ENCODE measurements around the gene CIB1.

DNA sequence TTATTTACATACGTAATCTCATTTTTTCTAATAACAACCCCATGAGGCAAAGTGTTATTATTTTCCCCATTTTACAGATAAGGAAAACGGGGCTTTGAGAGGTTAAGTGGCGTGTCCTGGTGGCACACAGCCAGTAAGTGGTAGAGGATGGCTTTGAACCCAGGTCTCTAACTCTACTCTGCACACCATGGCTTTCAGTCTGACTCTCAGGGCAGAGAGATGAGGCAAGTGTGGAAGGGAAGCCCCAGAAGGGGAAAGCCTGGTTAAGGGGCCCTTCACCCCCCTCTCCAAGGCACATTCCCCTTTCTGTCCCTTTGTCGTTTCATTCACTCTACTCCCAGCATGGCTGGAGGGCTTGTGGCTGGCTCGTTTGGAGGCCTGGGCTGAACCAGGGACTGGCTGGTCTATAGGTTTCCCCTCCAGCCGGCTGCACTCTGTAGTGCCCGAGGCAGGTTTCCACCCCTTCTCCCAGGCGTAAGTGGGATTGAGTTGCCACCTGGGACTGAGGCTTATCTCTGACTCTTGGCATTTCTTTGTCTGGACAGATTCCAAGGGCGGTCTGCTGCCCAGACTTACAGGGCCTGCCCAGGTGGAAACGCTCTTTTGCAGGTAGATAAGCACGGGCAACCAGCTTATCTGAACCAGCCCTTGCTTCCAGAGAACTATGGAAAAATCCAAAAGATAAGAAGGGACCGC lies 20.5 kb downstream of the CIB1 start:
- TF ChIP-seq, protein P1, sequence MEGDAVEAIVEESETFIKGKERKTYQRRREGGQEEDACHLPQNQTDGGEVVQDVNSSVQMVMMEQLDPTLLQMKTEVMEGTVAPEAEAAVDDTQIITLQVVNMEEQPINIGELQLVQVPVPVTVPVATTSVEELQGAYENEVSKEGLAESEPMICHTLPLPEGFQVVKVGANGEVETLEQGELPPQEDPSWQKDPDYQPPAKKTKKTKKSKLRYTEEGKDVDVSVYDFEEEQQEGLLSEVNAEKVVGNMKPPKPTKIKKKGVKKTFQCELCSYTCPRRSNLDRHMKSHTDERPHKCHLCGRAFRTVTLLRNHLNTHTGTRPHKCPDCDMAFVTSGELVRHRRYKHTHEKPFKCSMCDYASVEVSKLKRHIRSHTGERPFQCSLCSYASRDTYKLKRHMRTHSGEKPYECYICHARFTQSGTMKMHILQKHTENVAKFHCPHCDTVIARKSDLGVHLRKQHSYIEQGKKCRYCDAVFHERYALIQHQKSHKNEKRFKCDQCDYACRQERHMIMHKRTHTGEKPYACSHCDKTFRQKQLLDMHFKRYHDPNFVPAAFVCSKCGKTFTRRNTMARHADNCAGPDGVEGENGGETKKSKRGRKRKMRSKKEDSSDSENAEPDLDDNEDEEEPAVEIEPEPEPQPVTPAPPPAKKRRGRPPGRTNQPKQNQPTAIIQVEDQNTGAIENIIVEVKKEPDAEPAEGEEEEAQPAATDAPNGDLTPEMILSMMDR (IDR thresholded peaks at IDR 0.05), result no peak
- no peak for TF ChIP-seq TAF1 (IDR thresholded peaks at IDR 0.05; ENCODE audit: borderline replicate concordance, low read depth, low read length)
- TF ChIP-seq EP300 (IDR thresholded peaks at IDR 0.05; ENCODE audit: borderline replicate concordance in 1 of 2, low read depth in 1 of 2, low read length in 1 of 2), result no peak
- TF ChIP-seq MEF2A (IDR thresholded peaks at IDR 0.05; ENCODE audit: borderline replicate concordance, low read depth), result no peak
- TF ChIP-seq RFX5 (IDR thresholded peaks at IDR 0.05; ENCODE audit: low read length), result no peak
- no peak for TF ChIP-seq GABPA (IDR thresholded peaks at IDR 0.05; ENCODE audit: low read depth)
- no peak for TF ChIP-seq EZH2phosphoT487 (IDR thresholded peaks at IDR 0.05; ENCODE audit: borderline replicate concordance, low read depth)
- TF ChIP-seq RAD21 (IDR thresholded peaks at IDR 0.05; ENCODE audit: low read length), result no peak
- TF ChIP-seq, protein P2, sequence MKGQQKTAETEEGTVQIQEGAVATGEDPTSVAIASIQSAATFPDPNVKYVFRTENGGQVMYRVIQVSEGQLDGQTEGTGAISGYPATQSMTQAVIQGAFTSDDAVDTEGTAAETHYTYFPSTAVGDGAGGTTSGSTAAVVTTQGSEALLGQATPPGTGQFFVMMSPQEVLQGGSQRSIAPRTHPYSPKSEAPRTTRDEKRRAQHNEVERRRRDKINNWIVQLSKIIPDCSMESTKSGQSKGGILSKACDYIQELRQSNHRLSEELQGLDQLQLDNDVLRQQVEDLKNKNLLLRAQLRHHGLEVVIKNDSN (IDR thresholded peaks at IDR 0.05; ENCODE audit: borderline replicate concordance, low read depth), result no peak
- TF ChIP-seq TEAD4 (IDR thresholded peaks at IDR 0.05; ENCODE audit: borderline replicate concordance, insufficient read depth), result no peak
- TF ChIP-seq GATA2 (CRISPR knock-in tag; IDR thresholded peaks at IDR 0.05), result no peak
- no peak for TF ChIP-seq NFIC (IDR thresholded peaks at IDR 0.05; ENCODE audit: borderline replicate concordance)
- no peak for TF ChIP-seq ELF1 (IDR thresholded peaks at IDR 0.05)

Data from SK-N-SH (cell line).